Uterus (tissue), 4 donors: ENCODE results near the gene ELF5. TPM values are rescaled to one million over a fixed set of nuclear protein-coding genes. Genes with fewer than 3 reads are reported as not detected.

Experiments
- DNase-seq, 2 donors: peaks; one replicate each; pipeline ENCODE4 v3.0.0-alpha.2; 2019 to 2020
- H3K27ac ChIP-seq, 2 donors: fragments of 200-600 bp; sonication (generic); 1 replicate in 1 of 2; 2 replicates in 1 of 2; pipeline ENCODE4 v1.5.1; 2016 to 2018
- H3K27me3 ChIP-seq, 2 donors: fragments of 200-600 bp; sonication (generic); one replicate each; pipeline ENCODE4 v1.5.1; 2018 to 2019; ENCODE audit warnings: control low read depth in 1 of 2
- H3K36me3 ChIP-seq, 2 donors: fragments of 200-600 bp; sonication (generic); one replicate each; pipeline ENCODE4 v1.5.1; 2019; ENCODE audit warnings: control low read depth in 1 of 2
- H3K4me1 ChIP-seq, 2 donors: fragments of 200-600 bp; sonication (generic); one replicate each; pipeline ENCODE4 v1.5.1; 2018 to 2019; ENCODE audit warnings: control low read depth in 1 of 2
- H3K4me3 ChIP-seq, 2 donors: fragments of 200-600 bp; sonication (generic); 1 replicate in 1 of 2; 2 replicates in 1 of 2; pipeline ENCODE4 v1.5.1; 2018 to 2019; ENCODE audit warnings: mild to moderate bottlenecking in 1 of 2
- H3K9me3 ChIP-seq, 2 donors: fragments of 200-600 bp; sonication (generic); one replicate each; pipeline ENCODE4 v1.5.1; 2019; ENCODE audit warnings: control low read depth in 1 of 2
- POLR2A ChIP-seq, 2 donors: fragments of 450-650 bp; IDR thresholded peaks; one replicate each; pipeline ENCODE4 v1.6.1; 2016; ENCODE audit warnings: antibody characterized with exemption in 2 of 2, mild to moderate bottlenecking in 1 of 2, moderate library complexity in 1 of 2
- intact Hi-C: fragments of 100-400 bp; cut with DNase I; formaldehyde crosslinking; loops from one replicate; pipeline ENCODE4 v1.15.1; 2023; ENCODE audit warnings: low total_unique reads
- total RNA-seq, 4 donors: library from RNA; depleted of rRNA in 3 of 4; stranded (reverse); fragments of >200 nt in 3 of 4; gene quantifications; one replicate each; pipeline versions ENCODE4 v1.1.0 to v1.2.4, GENCODE V29; 2014 to 2023
- TF ChIP-seq, protein P1 (sequence below), 4 experiments: fragments of 200-600 bp in 2 of 4; fragments of 450-650 bp in 2 of 4; sonication (generic) in 2 of 4; IDR thresholded peaks; one replicate each; pipeline ENCODE4 v1.5.1; 2016 to 2019; ENCODE audit warnings: antibody characterized with exemption in 4 of 4, mild to moderate bottlenecking in 2 of 4, moderate library complexity in 1 of 4
- donor health status: DM: yes; HTN: yes; CAD: no.

The ELF5 gene
- total RNA-seq, 4 donors from 2014 or later: not detected

DNA sequence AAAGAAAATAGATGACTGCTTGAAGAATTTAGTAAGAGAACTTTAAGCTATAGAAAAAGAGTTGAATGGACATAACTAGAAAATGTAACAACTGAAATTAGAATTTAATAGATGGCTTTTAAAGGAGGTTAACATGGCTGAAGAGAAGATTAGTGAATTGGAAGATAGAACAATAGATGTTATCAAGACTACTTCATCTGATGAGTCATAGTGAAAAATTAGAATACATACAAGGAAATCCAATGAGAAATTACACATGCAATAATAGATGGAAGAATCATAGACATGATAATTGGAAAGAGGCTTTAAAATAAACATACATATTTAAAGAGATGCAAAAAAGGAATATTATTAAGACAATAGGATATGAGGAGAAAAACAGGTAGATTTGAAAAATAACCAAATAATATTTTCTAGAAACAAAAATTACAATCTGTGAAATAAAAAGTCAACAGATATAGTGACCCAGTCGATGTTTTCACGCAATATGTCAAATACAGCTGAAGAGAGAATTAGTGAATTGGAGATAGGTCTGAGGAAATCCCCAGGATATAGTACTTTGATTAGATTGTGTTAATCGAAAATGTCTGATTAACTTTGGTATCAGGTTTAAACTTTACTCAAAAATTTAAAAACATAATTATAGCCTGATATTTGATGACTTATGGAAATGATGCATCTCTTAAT lies 46.6 kb downstream of the ELF5 start:
- H3K27me3 ChIP-seq: no peaks in the 10 kb centered on the region
- H3K4me1 ChIP-seq: no peaks in the 10 kb centered on the region
- intact Hi-C loops: no loop called here
- H3K9me3 ChIP-seq: peaks cover 0 to 18% of the 10 kb centered on the region in 2 donors
- no peak overlapping the region for H3K27ac ChIP-seq
- H3K4me3 ChIP-seq: no peak overlapping the region
- TF ChIP-seq, protein P1, sequence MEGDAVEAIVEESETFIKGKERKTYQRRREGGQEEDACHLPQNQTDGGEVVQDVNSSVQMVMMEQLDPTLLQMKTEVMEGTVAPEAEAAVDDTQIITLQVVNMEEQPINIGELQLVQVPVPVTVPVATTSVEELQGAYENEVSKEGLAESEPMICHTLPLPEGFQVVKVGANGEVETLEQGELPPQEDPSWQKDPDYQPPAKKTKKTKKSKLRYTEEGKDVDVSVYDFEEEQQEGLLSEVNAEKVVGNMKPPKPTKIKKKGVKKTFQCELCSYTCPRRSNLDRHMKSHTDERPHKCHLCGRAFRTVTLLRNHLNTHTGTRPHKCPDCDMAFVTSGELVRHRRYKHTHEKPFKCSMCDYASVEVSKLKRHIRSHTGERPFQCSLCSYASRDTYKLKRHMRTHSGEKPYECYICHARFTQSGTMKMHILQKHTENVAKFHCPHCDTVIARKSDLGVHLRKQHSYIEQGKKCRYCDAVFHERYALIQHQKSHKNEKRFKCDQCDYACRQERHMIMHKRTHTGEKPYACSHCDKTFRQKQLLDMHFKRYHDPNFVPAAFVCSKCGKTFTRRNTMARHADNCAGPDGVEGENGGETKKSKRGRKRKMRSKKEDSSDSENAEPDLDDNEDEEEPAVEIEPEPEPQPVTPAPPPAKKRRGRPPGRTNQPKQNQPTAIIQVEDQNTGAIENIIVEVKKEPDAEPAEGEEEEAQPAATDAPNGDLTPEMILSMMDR (IDR thresholded peaks at IDR 0.05): no peak
- TF ChIP-seq POLR2A (IDR thresholded peaks at IDR 0.05): no peak
- no peak for DNase-seq
- H3K36me3 ChIP-seq: no peaks in the 10 kb centered on the region

DNA sequence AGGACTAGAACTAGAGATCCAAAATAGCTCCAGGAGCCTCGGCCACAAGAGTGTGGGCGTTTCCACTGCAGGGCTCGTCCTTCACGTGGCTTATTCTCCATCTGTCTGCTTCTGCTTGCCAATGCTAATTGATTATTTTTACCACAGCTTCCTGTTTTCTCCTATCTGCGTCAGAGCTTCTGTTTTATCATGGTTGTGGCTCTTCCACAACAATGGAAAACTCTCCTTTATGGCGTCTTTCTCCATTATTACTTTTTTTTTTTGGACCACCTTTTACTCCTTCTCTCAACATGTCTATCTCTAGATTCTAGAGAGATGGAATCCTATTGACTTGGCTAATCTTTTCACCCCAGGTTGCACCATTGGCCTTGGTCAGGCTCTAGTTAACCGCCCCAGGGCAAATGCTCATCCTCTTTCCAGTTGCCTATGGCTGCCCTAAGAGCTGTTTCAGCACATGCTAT lies 49.0 kb downstream of the ELF5 start:
- TF ChIP-seq, protein P1 (IDR thresholded peaks at IDR 0.05): no peak
- TF ChIP-seq POLR2A (IDR thresholded peaks at IDR 0.05): no peak
- H3K27me3 ChIP-seq: no peaks in the 10 kb centered on the region
- no peak for DNase-seq
- H3K36me3 ChIP-seq: no peaks in the 10 kb centered on the region
- H3K4me3 ChIP-seq: no peak overlapping the region
- H3K4me1 ChIP-seq: no peaks in the 10 kb centered on the region
- no peak overlapping the region for H3K27ac ChIP-seq
- peaks cover 0 to 18% of the 10 kb centered on the region in 2 donors for H3K9me3 ChIP-seq
- intact Hi-C loops: no loop called here

DNA sequence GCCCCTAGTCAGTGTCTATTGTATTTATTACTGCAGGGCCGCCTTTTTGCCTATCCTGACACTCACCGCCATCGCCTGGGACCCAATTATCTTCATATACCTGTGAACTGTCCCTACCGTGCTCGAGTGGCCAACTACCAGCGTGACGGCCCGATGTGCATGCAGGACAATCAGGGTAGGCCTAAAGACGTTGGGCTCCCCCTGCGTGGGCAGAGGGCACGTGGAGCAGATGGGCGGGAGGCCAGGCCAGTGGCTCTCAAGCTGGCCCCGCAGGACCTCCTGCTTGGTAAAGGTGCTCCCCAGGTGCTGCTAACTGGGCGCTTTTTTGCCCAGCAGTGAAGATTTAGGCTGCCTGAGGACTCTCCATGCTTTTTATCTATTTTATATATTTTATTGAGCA lies 52.4 kb downstream of the ELF5 start:
- Histone ChIP-seq H3K27me3 (no peaks in the 10 kb centered on the region), H3K4me3 (no peak overlapping the region), H3K9me3 (peaks cover 0 to 8% of the 10 kb centered on the region in 2 donors), H3K27ac (no peak overlapping the region), H3K4me1 (no peaks in the 10 kb centered on the region), H3K36me3 (no peaks in the 10 kb centered on the region)
- DNase-seq: no peak
- no peak for TF ChIP-seq POLR2A (IDR thresholded peaks at IDR 0.05)
- TF ChIP-seq, protein P1 (IDR thresholded peaks at IDR 0.05): no peak
- intact Hi-C loops: no loop called here

DNA sequence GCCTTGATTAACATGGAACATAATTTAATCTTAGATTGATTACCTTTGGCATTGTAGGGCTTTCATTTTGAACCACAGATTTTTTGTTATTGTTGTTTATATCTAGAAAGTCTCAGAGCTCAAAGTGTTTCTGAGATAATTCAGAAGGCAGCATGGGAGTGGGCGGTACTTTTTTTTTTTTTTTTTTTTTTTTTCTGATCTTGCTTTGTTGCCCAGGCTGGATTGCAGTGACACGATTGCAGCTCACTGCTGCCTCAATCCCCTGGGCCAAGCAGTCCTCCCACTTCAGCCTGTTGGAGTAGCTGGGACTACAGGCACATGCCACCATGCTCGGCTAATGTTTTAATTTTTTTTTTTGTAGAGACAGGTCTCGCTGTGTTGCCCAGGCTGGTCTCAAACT lies 53.3 kb downstream of the ELF5 start:
- no peak overlapping the region for H3K27ac ChIP-seq
- intact Hi-C loops: no loop called here
- H3K4me3 ChIP-seq: no peak overlapping the region
- no peaks in the 10 kb centered on the region for H3K4me1 ChIP-seq
- no peaks in the 10 kb centered on the region for H3K9me3 ChIP-seq
- TF ChIP-seq, protein P1 (IDR thresholded peaks at IDR 0.05): no peak
- TF ChIP-seq POLR2A (IDR thresholded peaks at IDR 0.05): no peak
- H3K36me3 ChIP-seq: no peaks in the 10 kb centered on the region
- no peak for DNase-seq
- H3K27me3 ChIP-seq: no peaks in the 10 kb centered on the region

DNA sequence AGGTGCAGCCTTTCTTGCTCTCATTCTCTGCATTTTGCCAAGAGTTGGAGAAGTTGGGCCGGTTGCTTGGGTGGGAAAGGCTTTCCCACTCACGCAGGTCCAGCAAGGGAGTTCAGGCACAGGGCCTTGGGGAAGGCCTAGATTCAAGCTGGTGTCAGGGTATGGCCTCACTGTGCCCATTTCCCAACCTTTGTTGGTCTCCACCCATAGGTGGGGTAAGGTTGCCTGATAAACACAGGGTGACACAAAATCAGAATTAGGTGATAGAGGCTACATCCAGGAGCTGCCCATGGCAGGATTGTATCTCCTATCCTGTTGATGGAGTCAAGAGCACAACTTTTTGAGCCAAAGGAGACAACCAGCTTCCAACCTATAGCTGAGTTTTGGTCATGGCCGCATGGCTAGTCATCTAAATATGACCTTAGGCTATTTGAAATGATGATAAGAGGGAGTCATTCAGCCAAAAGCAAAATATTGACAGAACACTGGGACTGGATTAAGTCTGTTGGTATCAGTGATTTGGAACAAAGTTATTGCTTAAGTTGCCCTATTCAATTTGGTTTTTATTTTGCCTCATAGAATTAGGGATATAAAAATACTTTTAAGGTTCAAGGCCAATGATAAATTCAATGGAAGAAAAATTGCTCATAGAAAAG lies 54.0 kb downstream of the ELF5 start:
- intact Hi-C loops: no loop called here
- DNase-seq: no peak
- Histone ChIP-seq H3K4me3 (no peak overlapping the region), H3K36me3 (no peaks in the 10 kb centered on the region), H3K27me3 (no peaks in the 10 kb centered on the region), H3K4me1 (no peaks in the 10 kb centered on the region), H3K9me3 (no peaks in the 10 kb centered on the region), H3K27ac (no peak overlapping the region)
- TF ChIP-seq, protein P1 (IDR thresholded peaks at IDR 0.05): no peak
- TF ChIP-seq POLR2A (IDR thresholded peaks at IDR 0.05): no peak
